Activated T-helper 2 cell treated with anti-CD3 and anti-CD28 coated beads, Interferon-gamma antibody, Interleukin-2, Interleukin-4, amounts not matched to agents 10 μg/mL and 5 μg/mL and 100 μg/mL, durations not matched to agents 14 hours and 24 hours and 36 hours (primary cell): ENCODE data around the gene ZBTB16. TPM values are rescaled to one million over a fixed set of nuclear protein-coding genes. Genes with fewer than 3 reads are reported as not detected.

ENCODE experiments used
- DNase-seq: peaks from one replicate; pipeline ENCODE4 v3.0.0; 2021; ENCODE audit warnings: low spot score
- H3K27ac Mint-ChIP-seq: one replicate; pipeline ENCODE4 v1.8.0; 2021; ENCODE audit warnings: mixed read lengths
- H3K27me3 Mint-ChIP-seq: one replicate; pipeline ENCODE4 v1.8.0; 2021; ENCODE audit warnings: low read depth, mixed read lengths
- H3K36me3 Mint-ChIP-seq: one replicate; pipeline ENCODE4 v1.8.0; 2021; ENCODE audit warnings: low read depth, mixed read lengths
- H3K4me1 Mint-ChIP-seq: one replicate; pipeline ENCODE4 v1.8.0; 2021; ENCODE audit warnings: low read depth, mixed read lengths
- H3K4me3 Mint-ChIP-seq: one replicate; pipeline ENCODE4 v1.8.0; 2021; ENCODE audit warnings: low read depth, mild to moderate bottlenecking, moderate library complexity, mixed read lengths
- H3K9me3 Mint-ChIP-seq: one replicate; pipeline ENCODE4 v1.8.0; 2021; ENCODE audit warnings: mixed read lengths
- intact Hi-C: fragments of 100-400 bp; cut with micrococcal nuclease; formaldehyde crosslinking; loops from one replicate; pipeline ENCODE4 v1.15.1; 2023
- total RNA-seq: library from RNA; stranded (reverse); gene quantifications from 2 replicates; pipeline ENCODE4 v1.2.3, GENCODE V29; 2022

ZBTB16 gene
- total RNA-seq, 1 donor from 2014 or later = 2.9 TPM

GRCh38 chr11:114256176-114256966 is 196.9 kb downstream of the ZBTB16 start:
- Mint-ChIP-seq H3K9me3 (no peaks in the 10 kb centered on the region), H3K27ac (no peak overlapping the region), H3K36me3 (no peaks in the 10 kb centered on the region), H3K4me3 (no peak overlapping the region), H3K4me1 (no peaks in the 10 kb centered on the region), H3K27me3 (no peaks in the 10 kb centered on the region)
- intact Hi-C loops = no loop called here
- DNase-seq = no peak

- no peak for DNase-seq
- intact Hi-C loops = no loop called here
- Mint-ChIP-seq H3K36me3 (no peaks in the 10 kb centered on the region), H3K27me3 (no peaks in the 10 kb centered on the region), H3K9me3 (no peaks in the 10 kb centered on the region), H3K4me3 (no peak overlapping the region), H3K27ac (no peak overlapping the region), H3K4me1 (no peaks in the 10 kb centered on the region)
Observed at GRCh38 chr11:114256967-114257286, 197.4 kb downstream of the ZBTB16 start.

DNA sequence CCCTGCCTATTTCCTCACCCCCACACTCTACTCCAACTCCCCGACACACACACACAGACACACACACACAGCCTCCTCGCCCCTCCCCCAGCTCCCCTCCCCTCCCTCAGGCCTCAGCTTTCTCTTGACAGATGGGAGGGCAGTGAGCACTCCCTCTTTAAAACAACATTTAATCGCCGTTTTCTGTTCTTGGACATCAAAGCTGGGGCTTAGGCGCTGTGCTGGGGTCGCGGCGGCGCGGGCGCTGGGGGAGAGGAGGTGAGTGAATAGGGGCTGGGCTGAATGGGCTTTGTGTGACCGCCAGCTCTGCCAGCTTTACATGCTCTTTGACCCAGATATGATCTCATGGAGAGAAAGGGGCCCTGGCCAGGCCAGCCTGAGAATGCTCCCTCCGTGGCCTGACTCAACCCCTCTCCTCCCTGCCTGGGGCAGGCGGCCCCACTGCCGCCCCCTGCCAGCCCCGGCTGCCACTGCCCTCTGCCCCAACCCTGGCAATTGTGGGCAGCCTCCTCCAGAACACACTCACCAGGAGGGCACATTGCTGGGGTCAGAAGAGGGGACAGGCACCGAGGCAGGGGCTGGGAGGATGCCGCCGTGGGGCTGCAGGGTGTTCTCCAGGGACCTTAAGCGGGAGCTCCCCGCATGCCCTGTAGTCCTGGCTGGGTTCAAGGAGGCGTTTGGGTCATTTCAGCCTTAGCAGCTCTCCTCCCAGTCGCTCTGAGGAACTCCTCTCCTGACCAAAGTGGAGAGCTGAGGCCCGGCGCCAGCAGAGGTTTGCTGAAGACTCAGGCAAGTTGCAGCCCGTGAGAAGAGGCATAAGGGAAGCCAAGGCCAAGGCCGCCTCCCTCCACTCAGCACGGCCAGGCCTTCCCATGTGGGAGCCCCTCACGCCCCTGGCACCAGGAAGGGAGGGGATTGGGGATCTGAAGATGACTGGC is 198.4 kb downstream of the ZBTB16 start:
- DNase-seq = no peak
- Mint-ChIP-seq H3K9me3 (no peaks in the 10 kb centered on the region), H3K4me3 (no peak overlapping the region), H3K4me1 (no peaks in the 10 kb centered on the region), H3K27me3 (no peaks in the 10 kb centered on the region), H3K36me3 (no peaks in the 10 kb centered on the region), H3K27ac (no peak overlapping the region)
- intact Hi-C loops = no loop called here

- intact Hi-C loops = no loop called here
- Mint-ChIP-seq H3K27ac (no peak overlapping the region), H3K9me3 (no peaks in the 10 kb centered on the region), H3K36me3 (no peaks in the 10 kb centered on the region), H3K27me3 (no peaks in the 10 kb centered on the region), H3K4me1 (no peaks in the 10 kb centered on the region), H3K4me3 (no peak overlapping the region)
- no peak for DNase-seq
Observed at GRCh38 chr11:114258696-114259095, 199.2 kb downstream of the ZBTB16 start.

DNA sequence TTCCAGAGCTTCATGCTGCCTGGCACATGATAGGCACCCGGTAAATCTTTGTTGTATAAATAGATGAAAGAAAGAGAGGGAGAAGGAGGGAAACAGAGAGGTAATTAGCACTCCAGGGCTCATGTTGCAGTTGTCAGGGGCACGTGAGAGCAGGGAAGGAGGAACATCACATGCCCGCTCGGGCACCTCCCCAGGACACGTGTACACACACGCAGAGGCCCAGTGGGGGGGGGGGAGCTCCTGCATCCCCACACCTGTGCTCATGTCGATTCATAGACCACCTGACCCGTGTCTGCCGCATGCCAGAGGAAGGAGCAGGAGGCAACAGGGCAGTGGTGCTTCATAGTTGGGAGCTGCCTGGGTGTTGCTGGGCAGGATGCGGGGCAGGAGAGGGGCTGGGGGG is 199.6 kb downstream of the ZBTB16 start:
- H3K27me3 Mint-ChIP-seq = no peaks in the 10 kb centered on the region
- H3K4me1 Mint-ChIP-seq = no peaks in the 10 kb centered on the region
- intact Hi-C loops = no loop called here
- DNase-seq = no peak
- H3K36me3 Mint-ChIP-seq = no peaks in the 10 kb centered on the region
- no peaks in the 10 kb centered on the region for H3K9me3 Mint-ChIP-seq
- no peak overlapping the region for H3K27ac Mint-ChIP-seq
- no peak overlapping the region for H3K4me3 Mint-ChIP-seq

DNA sequence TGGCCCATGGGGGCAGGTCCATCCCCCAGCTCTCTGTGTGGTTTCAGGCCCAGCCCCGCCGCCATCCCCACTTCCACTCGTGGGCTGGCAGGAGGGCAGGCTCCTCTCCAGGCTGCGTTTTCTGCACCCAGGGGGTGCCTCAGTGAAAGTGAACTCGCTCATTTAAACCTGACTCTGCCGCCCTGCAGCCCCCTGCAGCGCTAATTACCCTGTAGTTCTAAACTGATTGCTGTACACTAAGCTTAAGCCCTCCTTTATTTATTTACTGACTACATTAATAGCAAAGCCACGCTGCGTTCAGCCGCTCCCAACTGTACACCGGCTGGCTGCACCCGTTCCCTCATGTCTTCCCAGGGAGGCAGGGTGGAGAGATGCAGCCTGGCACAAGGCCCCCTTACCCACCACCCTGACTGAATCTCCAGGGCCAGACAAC is 200.1 kb downstream of the ZBTB16 start:
- no peak for DNase-seq
- no peaks in the 10 kb centered on the region for H3K4me1 Mint-ChIP-seq
- H3K27ac Mint-ChIP-seq = no peak overlapping the region
- H3K4me3 Mint-ChIP-seq = no peak overlapping the region
- no peaks in the 10 kb centered on the region for H3K36me3 Mint-ChIP-seq
- H3K9me3 Mint-ChIP-seq = no peaks in the 10 kb centered on the region
- no peaks in the 10 kb centered on the region for H3K27me3 Mint-ChIP-seq
- intact Hi-C loops = no loop called here

DNA sequence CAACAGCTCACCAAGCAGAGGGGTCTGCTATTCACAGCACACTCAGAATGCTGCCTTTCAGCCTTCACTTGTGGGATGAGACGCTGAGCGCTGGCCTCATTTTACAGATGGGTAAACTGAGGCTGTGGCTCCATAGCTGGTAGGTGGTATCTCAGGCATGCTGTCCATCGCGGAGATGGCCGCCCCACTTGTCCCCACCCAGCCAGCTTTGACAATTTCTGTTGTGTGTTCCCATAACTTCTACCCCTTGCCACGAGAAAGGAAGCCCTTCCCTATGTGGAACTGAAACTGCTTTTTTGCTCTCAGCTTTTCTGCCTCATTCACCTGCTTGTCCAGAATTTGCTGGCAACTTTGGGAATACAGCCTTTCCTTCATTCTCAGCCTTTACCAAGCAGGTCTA is 200.6 kb downstream of the ZBTB16 start:
- H3K36me3 Mint-ChIP-seq = no peaks in the 10 kb centered on the region
- no peaks in the 10 kb centered on the region for H3K27me3 Mint-ChIP-seq
- no peak overlapping the region for H3K4me3 Mint-ChIP-seq
- no peak for DNase-seq
- no peaks in the 10 kb centered on the region for H3K4me1 Mint-ChIP-seq
- no peak overlapping the region for H3K27ac Mint-ChIP-seq
- intact Hi-C loops = loop anchor here (2.0 kb wide), 1 partner anchor 363 kb away; no protein-coding TSS in a partner anchor
- H3K9me3 Mint-ChIP-seq = no peaks in the 10 kb centered on the region

GRCh38 chr11:114260483-114260882 is 201.0 kb downstream of the ZBTB16 start:
- Mint-ChIP-seq H3K36me3 (no peaks in the 10 kb centered on the region), H3K4me3 (no peak overlapping the region), H3K27me3 (no peaks in the 10 kb centered on the region), H3K4me1 (no peaks in the 10 kb centered on the region), H3K9me3 (no peaks in the 10 kb centered on the region), H3K27ac (no peak overlapping the region)
- intact Hi-C loops = loop anchor here (2.0 kb wide), 1 partner anchor 364 kb away; no protein-coding TSS in a partner anchor
- DNase-seq = no peak

GRCh38 chr11:114261791-114262190 is 202.3 kb downstream of the ZBTB16 start:
- Mint-ChIP-seq H3K4me3 (no peak overlapping the region), H3K36me3 (no peaks in the 10 kb centered on the region), H3K27ac (no peak overlapping the region), H3K27me3 (peaks cover 2% of the 10 kb centered on the region), H3K4me1 (no peaks in the 10 kb centered on the region), H3K9me3 (no peaks in the 10 kb centered on the region)
- DNase-seq = no peak
- intact Hi-C loops = loop anchor here (1.0 to 2.0 kb wide), 3 partner anchors 225 to 365 kb away; no protein-coding TSS in a partner anchor

DNA sequence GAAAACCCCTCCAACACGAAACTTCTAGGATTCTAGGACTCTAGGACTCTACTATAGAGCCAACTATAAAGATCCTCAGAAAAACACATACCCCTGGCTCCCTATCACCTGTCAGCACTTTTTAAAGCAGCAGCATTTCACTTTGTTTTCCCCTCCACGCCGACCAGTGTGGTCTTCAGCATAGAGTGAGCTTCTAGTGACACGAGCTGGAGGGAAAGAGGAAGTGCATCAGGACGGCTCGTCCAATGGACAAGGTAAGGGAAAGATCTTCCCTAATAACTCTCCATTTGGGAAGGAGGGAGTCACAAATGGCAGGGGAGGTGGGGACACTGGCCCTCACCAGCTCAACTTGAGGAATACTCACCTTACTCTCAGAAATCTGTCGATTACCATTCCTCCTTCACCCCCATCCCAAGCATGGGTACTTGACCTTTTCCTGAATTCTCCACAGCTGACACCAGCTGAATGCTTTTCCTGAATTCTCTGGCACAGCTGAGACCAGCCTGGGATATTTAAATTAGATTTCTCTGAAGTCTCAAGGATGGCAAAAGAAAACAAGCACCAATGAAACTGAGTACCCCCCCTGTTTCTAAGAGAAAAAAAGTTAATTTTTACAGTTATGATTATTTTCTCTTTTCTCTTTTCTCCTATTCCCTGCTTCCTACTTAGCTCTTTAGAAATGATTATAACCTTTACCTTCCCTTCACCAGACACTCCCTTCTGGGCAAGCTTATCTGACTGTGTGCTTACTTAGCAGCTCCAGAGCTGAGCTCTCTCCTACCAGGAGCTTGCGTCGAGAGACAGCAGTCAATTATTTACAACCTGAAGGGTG is 203.4 kb downstream of the ZBTB16 start:
- Mint-ChIP-seq H3K27ac (no peak overlapping the region), H3K4me3 (no peak overlapping the region), H3K27me3 (peaks cover 7% of the 10 kb centered on the region), H3K36me3 (no peaks in the 10 kb centered on the region), H3K4me1 (no peaks in the 10 kb centered on the region), H3K9me3 (no peaks in the 10 kb centered on the region)
- DNase-seq = no peak
- intact Hi-C loops = no loop called here

DNA sequence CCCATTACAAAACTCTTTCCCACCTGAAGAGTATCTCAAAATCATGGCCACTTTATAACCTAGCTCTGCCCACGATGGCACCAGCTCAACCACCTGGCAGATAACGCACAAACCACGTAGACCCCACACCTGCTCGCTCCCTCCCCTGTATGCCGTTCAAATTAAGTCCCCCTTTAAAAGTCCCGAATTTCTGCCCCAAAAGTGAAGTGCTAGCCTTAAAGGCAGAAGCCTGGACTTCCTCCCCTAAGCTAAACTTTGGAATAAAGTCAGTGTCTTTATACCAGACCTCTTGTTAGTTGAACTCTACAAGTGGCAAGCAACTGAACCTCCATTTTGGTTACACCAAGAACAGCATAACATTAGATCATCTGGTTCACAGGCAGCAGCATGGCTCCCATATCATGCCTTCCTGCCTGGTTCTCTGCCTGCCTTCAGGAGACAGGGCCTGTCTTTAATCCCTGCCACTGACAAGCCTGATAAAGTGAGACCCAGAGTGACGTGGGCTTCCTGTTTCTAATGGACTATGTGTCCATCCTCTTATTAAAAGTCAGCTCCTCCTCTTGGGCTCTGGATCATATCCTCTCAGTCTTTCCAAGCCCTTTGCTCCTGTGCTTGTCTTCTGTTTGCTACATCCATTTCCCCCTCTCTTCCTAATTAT is 204.1 kb downstream of the ZBTB16 start:
- H3K4me3 Mint-ChIP-seq = no peak overlapping the region
- H3K27me3 Mint-ChIP-seq = peaks cover 7% of the 10 kb centered on the region
- no peaks in the 10 kb centered on the region for H3K9me3 Mint-ChIP-seq
- DNase-seq = no peak
- H3K27ac Mint-ChIP-seq = no peak overlapping the region
- no peaks in the 10 kb centered on the region for H3K4me1 Mint-ChIP-seq
- intact Hi-C loops = no loop called here
- no peaks in the 10 kb centered on the region for H3K36me3 Mint-ChIP-seq

DNA sequence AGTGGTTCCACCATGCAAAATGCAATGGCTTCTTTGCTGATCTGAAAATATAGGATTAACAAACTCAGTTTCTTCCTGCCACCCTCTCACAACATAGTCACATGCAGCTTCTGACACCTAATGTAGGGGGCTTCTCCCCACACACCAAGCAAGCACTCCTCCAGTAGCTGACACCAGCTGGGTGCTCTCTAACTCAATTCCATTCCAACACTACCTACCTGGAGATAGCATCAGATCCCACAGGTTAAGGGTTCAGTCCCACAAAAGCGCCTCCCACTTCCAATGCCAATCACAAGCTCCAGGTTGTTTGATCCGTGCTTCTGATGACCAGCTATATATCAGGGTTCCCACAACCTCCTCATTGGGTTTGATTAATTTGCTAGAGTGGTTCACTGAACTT is 204.9 kb downstream of the ZBTB16 start:
- intact Hi-C loops = no loop called here
- H3K27me3 Mint-ChIP-seq = peaks cover 8% of the 10 kb centered on the region
- DNase-seq = no peak
- H3K27ac Mint-ChIP-seq = no peak overlapping the region
- H3K4me3 Mint-ChIP-seq = no peak overlapping the region
- H3K4me1 Mint-ChIP-seq = no peaks in the 10 kb centered on the region
- no peaks in the 10 kb centered on the region for H3K36me3 Mint-ChIP-seq
- no peaks in the 10 kb centered on the region for H3K9me3 Mint-ChIP-seq
